SH-SY5Y (cell line): Measurements from ENCODE around the gene MSMO1.

Experiments used
- GATA2 ChIP-seq: IDR thresholded peaks from 2 replicates; pipeline ENCODE4 v1.6.1; 2011; ENCODE audit warnings: mild to moderate bottlenecking, low read depth, low read length
- GATA3 ChIP-seq: IDR thresholded peaks from 2 replicates; pipeline ENCODE4 v1.6.1; 2011; ENCODE audit warnings: low read depth, mild to moderate bottlenecking, low read length, moderate library complexity

- TF ChIP-seq GATA3: no peak
- TF ChIP-seq GATA2: no peak
Observed at GRCh38 chr4:165331359-165331758, 3.9 kb downstream of the MSMO1 start.
